ENCODE data around the gene ZNF124.
"Not testable (repeated sequence)": the region's sequence is repeated elsewhere in the genome, so short reads cannot be mapped to it uniquely, and the experiment has no call there.

ZNF124 gene

GRCh38 chr1:247171443-247171842, 377 bp downstream of the ZNF124 start:
- not testable (repeated sequence) for FAIRE-seq

DNA sequence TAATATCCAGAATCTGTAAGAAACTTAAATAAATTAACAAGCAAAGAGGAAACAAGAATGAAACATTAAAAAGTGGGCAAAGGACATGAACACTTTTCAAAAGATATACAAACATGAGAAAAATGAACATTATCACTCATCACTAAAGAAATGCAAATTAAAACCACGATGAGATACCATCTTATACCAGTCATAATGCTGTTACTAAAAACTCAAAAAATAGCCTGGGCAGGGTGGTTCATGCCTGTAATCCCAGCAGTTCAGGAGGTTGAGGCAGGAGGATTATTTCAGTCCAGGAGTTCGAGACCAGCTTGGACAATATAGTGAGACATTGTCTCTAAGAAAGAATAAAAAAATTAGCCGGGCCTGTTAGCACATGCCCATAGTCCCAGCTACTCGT, 6.1 kb downstream of the ZNF124 start:
- FAIRE-seq: no peak

- no peak for FAIRE-seq
Observed at GRCh38 chr1:247164694-247165093, 7.1 kb downstream of the ZNF124 start.

GRCh38 chr1:247156787-247157232, 15.0 kb downstream of the ZNF124 start:
- no peak for FAIRE-seq

GRCh38 chr1:247147781-247148180, 24.0 kb downstream of the ZNF124 start:
- no peak for FAIRE-seq

- not testable (repeated sequence) for FAIRE-seq
Observed at GRCh38 chr1:247147120-247147519, 24.7 kb downstream of the ZNF124 start.

GRCh38 chr1:247146671-247147070, 25.1 kb downstream of the ZNF124 start:
- FAIRE-seq: no peak

- FAIRE-seq: no peak
Observed at GRCh38 chr1:247145279-247145678, 26.5 kb downstream of the ZNF124 start.

GRCh38 chr1:247139557-247139956, 32.3 kb downstream of the ZNF124 start:
- not testable (repeated sequence) for FAIRE-seq

DNA sequence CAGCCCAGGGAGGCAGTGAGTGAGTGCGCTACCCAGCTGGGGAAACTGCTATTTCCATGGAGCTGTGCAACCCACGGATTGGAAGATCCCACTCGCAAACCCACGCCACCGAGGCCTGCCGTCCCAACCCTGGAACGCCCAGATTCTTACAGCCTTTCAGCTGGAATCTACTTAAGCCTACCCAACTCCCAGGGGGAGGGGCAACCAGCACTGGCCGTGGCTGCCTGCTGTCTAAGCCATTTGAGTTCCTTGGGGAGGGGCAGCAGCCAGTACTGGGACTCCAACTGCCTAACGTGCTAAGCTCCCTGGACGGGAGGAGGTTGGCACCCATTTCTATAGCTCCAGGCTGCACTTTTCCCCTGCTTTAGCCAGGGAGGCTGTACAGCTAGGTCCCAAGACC, 40.6 kb downstream of the ZNF124 start:
- no peak for FAIRE-seq

DNA sequence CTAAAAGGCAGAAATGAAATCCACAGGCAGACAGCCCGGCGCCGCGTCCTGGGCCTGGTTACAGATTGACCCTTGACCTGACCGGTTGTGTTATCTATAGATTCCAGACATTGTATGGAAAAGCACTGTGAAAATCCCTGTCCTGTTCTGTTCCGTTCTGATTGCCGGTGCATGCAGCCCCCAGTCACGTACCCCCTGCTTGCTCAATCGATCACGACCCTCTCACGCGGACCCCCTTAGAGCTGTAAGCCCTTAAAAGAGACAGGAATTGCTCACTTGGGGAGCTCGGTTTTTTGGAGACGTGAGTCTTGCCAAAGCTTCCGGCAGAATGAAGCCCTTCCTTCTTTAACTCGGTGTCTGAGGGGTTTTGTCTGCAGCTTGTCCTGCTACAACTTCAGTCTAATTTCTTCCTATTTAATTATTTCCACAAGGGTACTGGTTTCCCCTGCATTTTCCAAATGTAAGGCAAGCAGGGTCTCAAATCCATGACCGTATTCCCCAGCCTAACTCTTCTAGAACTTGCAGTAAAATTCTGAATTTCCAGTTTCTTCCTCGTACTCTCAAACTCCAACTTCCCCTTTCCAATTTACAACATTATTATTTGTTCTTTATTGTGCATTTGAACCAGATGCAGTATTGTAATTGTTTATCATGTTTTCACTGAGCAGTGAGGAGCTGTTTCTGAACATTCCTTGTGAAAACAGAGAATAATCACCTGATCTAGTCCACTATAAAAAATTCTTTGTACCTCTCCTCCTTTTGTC, 44.1 kb downstream of the ZNF124 start:
- not testable (repeated sequence) for FAIRE-seq

DNA sequence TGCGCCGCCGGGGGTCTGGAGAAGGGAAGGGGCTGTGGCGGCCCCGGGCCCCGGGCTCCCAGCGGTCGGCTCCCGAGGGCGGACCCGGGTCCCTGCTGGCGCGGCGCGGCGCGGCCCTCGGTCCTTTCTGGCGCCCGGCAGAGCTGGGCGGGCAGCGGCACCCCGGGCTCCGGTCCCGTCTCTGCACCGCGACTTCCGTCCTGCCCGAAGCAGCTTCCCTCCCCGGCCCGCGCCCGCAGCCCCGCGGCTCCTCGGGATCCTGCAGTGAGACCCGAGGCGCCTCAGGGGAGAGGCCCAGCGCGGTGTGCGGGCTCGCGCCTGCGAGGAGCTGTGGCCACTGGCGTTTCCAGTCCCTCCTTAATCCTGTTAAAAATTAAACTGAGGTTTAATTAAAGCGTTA, 45.2 kb downstream of the ZNF124 start:
- FAIRE-seq: not testable (repeated sequence)

- FAIRE-seq: peak; percentile 92
Observed at GRCh38 chr1:247126166-247126565, 45.7 kb downstream of the ZNF124 start.

- FAIRE-seq: no peak
Observed at GRCh38 chr1:247121382-247121781, 50.4 kb downstream of the ZNF124 start.

DNA sequence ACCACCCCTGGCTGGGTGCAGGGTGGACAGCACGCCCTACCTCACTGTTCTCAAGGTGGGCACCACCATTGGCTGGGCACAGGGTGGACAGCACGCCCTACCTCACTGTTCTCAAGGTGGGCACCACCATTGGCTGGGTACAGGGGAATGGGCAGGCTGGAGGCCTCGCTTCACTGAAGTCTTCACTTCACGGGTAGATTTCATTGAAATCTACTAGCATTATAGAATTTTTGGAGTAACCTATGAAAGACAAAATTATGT, 51.5 kb downstream of the ZNF124 start:
- not testable (repeated sequence) for FAIRE-seq

DNA sequence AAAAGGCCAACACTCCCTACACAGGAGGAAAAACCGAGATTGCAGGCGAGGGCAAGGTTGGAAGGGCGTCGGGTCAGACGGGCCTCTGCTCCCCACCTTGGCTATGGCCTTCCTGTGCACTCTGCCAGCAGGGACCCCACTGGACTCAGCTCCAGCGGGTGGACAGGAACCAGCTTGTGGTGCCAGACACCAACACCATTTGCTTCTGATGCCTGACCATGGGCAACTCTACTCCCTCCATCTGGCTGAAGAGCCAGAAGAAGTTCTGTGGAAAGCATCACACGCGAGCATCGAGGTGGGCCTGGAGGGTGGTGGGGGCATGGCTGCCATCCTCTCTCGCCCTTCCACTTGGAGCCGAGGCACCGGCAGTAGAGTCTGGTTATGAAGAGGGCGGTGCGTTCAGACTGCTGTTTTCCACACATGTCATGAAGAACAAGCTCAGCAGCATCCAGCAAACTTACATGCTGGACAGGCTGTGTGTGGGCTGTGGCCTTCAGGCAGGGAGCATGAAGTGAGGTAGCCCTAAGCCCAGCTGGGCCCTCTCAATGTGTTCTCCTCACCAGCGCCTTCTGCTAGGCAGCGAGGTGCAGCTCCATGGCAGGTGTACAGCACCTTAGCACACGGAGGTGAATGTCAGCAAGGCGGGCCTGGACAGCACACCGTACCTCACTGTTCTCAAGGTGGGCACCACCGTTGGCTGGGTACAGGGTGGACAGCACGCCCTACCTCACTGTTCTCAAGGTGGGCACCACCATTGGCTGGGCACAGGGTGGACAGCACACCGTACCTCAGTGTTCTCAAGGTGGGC, 52.0 kb downstream of the ZNF124 start:
- no peak for FAIRE-seq

DNA sequence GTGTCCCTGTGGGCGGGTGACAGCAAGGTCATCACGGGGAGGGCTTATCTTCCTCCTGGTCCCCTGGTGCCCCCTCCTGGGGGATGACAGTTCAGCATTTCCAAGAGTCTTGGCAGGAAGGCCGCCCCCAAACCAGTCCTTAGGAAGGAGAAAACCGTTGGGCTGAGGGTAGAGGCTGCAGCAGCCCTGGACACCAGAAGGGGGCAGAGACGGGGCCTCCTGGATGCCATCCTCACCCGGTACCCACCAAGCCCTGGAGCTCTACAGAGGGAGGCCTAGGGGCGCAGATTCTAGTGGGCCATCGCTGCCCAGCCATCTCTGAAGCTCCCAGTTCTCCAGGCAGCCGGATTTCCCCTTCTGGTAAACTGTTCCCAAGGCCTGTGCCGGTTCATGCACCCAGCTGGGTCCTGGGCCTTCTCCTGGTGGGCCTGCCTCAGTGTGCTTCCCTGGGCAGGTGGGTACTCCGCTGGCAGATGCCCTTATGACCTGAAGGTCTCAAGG, 52.8 kb downstream of the ZNF124 start:
- FAIRE-seq: no peak

- no peak for FAIRE-seq
Observed at GRCh38 chr1:247115545-247115944, 56.3 kb downstream of the ZNF124 start.

DNA sequence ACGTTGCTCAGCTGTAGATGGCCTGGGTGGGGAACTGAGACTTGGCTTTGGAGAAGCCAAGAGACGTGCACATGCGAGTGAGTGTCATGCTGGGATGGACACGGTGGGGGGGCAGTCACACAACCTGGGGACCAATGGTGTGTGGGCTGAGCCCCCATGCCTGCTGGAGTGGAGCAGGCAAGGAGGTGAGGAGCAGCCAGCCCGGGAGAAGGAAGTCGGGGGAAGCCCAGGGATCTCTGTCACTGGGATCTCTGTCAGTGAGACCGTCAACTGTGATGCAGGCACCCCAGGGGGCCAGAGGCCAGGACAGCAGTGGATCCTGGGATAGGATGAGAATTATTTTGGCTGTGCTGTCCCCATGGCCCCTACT, 56.7 kb downstream of the ZNF124 start:
- FAIRE-seq: no peak

DNA sequence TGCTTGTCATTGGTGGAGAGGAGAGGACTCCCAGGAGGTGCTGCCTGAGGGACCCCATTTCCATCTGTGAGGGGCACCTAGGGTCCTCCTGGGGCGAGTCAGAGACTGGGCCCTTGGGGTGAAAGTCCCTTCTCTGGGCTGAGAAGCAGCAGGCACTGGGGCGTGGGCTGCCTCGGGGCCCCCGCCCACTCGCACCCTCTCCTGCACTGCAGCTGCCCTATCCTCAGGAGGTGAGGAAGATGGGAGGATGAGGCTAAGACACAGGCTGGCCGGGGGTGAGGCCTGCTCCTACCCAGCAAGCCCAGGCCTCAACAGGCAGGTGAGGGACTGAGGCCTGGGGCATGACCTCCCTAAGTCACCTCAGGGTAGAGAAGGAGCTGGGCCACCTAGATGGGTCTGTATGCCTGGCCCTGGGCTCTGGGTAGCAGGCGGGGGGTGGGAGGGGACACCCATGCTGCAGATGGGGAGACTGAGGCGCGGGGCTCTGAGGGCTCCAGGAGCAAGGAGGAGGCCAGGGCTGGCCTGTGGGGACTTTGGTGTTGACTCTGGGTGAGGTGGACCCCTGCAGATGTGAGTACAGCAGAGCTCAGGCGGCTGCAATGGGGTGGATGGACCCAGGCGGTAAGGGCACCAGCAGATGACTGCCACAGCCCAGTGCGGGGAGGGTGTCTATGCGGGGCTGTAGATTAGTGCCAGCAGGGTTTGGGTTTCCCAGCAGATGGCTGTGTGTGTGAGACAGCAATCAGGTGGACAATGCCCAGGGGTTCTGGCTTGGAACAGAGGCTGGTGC, 57.3 kb downstream of the ZNF124 start:
- FAIRE-seq: no peak

GRCh38 chr1:247113733-247114271, 58.0 kb downstream of the ZNF124 start:
- FAIRE-seq: no peak

- FAIRE-seq: no peak
Observed at GRCh38 chr1:247113094-247113497, 58.7 kb downstream of the ZNF124 start.

- FAIRE-seq: no peak
Observed at GRCh38 chr1:247112479-247112781, 59.4 kb downstream of the ZNF124 start.
